Endothelial cell of umbilical vein (primary cell): ENCODE results near the gene OVCH2. TPM values are rescaled to one million over a fixed set of nuclear protein-coding genes. Genes with fewer than 3 reads are reported as not detected.

Experiments used
- Bru-seq: library from RNA; stranded (reverse); fragments of 400-500 nt; gene quantifications from one replicate; lab custom pipeline; 2021; lab: Mats Ljungman, UMichigan
- BruChase-seq, 2 experiments: library from RNA; stranded (reverse); fragments of 400-500 nt; gene quantifications; one replicate each; lab custom pipeline; 2021; lab: Mats Ljungman, UMichigan
- BruUV-seq: library from RNA; stranded (reverse); fragments of 400-500 nt; replicated peaks from 2 replicates; lab custom pipeline; 2021; lab: Mats Ljungman, UMichigan
- CTCF ChIA-PET: fragments of 300-600, 350-600 bp; sonication (Branson Sonifier 250); formaldehyde crosslinking; loops from one replicate; lab custom pipeline; 2021; ENCODE audit warnings: antibody characterized with exemption, inconsistent platforms; lab: Charles Lee
- POLR2A ChIA-PET: fragments of 300-600, 350-600 bp; sonication (Branson Sonifier 250); formaldehyde crosslinking; loops from one replicate; lab custom pipeline; 2021; ENCODE audit warnings: antibody characterized with exemption, inconsistent platforms; lab: Charles Lee
- DNase-seq: peaks from one replicate; pipeline ENCODE4 v3.0.0-alpha.2; 2011; ENCODE audit warnings: low read depth, low spot score
- FAIRE-seq: peaks from 2 replicates; lab custom pipeline; 2011; peaks lifted over from hg19 to GRCh38; lab: Jason Lieb, UNC
- H2AFZ ChIP-seq: 2 replicates; pipeline ENCODE4 v1.6.0; 2012; ENCODE audit warnings: low read depth, low read length, control low read depth, inconsistent platforms
- H3K27ac ChIP-seq: 2 replicates; pipeline ENCODE4 v1.5.1; 2011; ENCODE audit warnings: low read depth, mild to moderate bottlenecking, control low read depth, low read length, moderate library complexity; ENCODE audit not compliant: insufficient read depth
- H3K27me3 ChIP-seq, 2 experiments: 2 replicates each; pipeline versions ENCODE4 v1.6.0 to v1.6.1; 2011; ENCODE audit warnings: low read length in 2 of 2, mixed read lengths in 1 of 2; ENCODE audit not compliant: control insufficient read depth in 2 of 2, insufficient read depth in 2 of 2
- H3K36me3 ChIP-seq, 2 experiments: 2 replicates in 1 of 2; 3 replicates in 1 of 2; pipeline ENCODE4 v1.5.1; 2011; ENCODE audit warnings: low read length in 2 of 2, mild to moderate bottlenecking in 1 of 2, moderate library complexity in 1 of 2; ENCODE audit not compliant: control insufficient read depth in 2 of 2, insufficient read depth in 2 of 2; ENCODE audit errors: extremely low read depth in 1 of 2
- H3K4me1 ChIP-seq: 3 replicates; pipeline ENCODE4 v1.5.1; 2011; ENCODE audit warnings: mild to moderate bottlenecking, low read length; ENCODE audit not compliant: control insufficient read depth, insufficient read depth; ENCODE audit errors: extremely low read depth
- H3K4me2 ChIP-seq: 2 replicates; pipeline ENCODE4 v1.6.1; 2011; ENCODE audit warnings: low read length, control low read depth, mixed read lengths; ENCODE audit not compliant: insufficient read depth
- H3K4me3 ChIP-seq, 3 experiments: fragments of 200-600 bp in 1 of 3; sonication (generic), shearing (Covaris generic) in 1 of 3; replicated peaks in 1 of 3; 2 replicates each; pipeline ENCODE4 v1.5.1; 2011 to 2016; ENCODE audit warnings: control low read depth in 3 of 3, low read length in 3 of 3, mild to moderate bottlenecking in 2 of 3, inconsistent platforms in 1 of 3, low read depth in 1 of 3, moderate library complexity in 1 of 3; ENCODE audit not compliant: insufficient read depth in 1 of 3
- H3K79me2 ChIP-seq: 2 replicates; pipeline ENCODE4 v1.6.0; 2012; ENCODE audit warnings: low read length, inconsistent platforms; ENCODE audit not compliant: control insufficient read depth, insufficient read depth
- H3K9ac ChIP-seq: replicated peaks from 2 replicates; pipeline ENCODE3; 2011; ENCODE audit warnings: low read length, control low read depth; ENCODE audit not compliant: insufficient read depth; ENCODE audit errors: extremely low read depth
- H3K9me1 ChIP-seq: replicated peaks from 3 replicates; pipeline ENCODE4 v1.6.0; 2011; ENCODE audit warnings: mild to moderate bottlenecking, low read length; ENCODE audit not compliant: control insufficient read depth, insufficient read depth; ENCODE audit errors: extremely low read depth
- H3K9me3 ChIP-seq: replicated peaks from 2 replicates; pipeline ENCODE4 v1.5.1; 2012; ENCODE audit warnings: low read length, inconsistent platforms; ENCODE audit not compliant: control insufficient read depth, insufficient read depth
- H4K20me1 ChIP-seq: replicated peaks from 2 replicates; pipeline ENCODE3; 2011; ENCODE audit warnings: mild to moderate bottlenecking, low read length; ENCODE audit not compliant: control insufficient read depth, insufficient read depth; ENCODE audit errors: extremely low read depth
- CTCF ChIP-seq, 2 donors: IDR thresholded peaks; 1 replicate in 1 of 2; 2 replicates in 1 of 2; pipeline ENCODE4 v1.5.1; 2011; ENCODE audit warnings: low read length in 2 of 2, mild to moderate bottlenecking in 2 of 2, moderate library complexity in 2 of 2, control low read depth in 1 of 2, inconsistent platforms in 1 of 2, low read depth in 1 of 2; ENCODE audit not compliant: insufficient read depth in 1 of 2; ENCODE audit errors: extremely low read depth in 1 of 2
- EZH2 ChIP-seq: IDR thresholded peaks from 2 replicates; pipeline ENCODE4 v1.6.1; 2012; ENCODE audit warnings: borderline replicate concordance, low read depth, mild to moderate bottlenecking, moderate library complexity, low read length, inconsistent platforms; ENCODE audit not compliant: severe bottlenecking
- FOS ChIP-seq: IDR thresholded peaks from 2 replicates; pipeline ENCODE4 v1.6.1; 2011; ENCODE audit warnings: mild to moderate bottlenecking, low read length, moderate library complexity, borderline replicate concordance; ENCODE audit not compliant: insufficient read depth
- GATA2 ChIP-seq: IDR thresholded peaks from 2 replicates; pipeline ENCODE4 v1.7.0; 2011; ENCODE audit warnings: low read depth, mild to moderate bottlenecking, moderate library complexity, mixed read lengths, low read length; ENCODE audit not compliant: insufficient read length, insufficient read depth
- JUN ChIP-seq: IDR thresholded peaks from 2 replicates; pipeline ENCODE4 v1.6.1; 2011; ENCODE audit warnings: borderline replicate concordance, low read depth; ENCODE audit not compliant: insufficient read length, insufficient read depth
- MAX ChIP-seq: IDR thresholded peaks from 2 replicates; pipeline ENCODE4 v1.6.1; 2011; ENCODE audit not compliant: insufficient read depth, insufficient read length
- MYC ChIP-seq: IDR thresholded peaks from one replicate; pipeline ENCODE4 v1.6.1; 2011; ENCODE audit warnings: mild to moderate bottlenecking, low read depth, low read length
- POLR2A ChIP-seq: IDR thresholded peaks from 2 replicates; pipeline ENCODE4 v1.6.1; 2012; ENCODE audit warnings: low read depth, mild to moderate bottlenecking, control low read depth, low read length
- POLR2AphosphoS5 ChIP-seq: IDR thresholded peaks from 2 replicates; pipeline ENCODE4 v1.6.1; 2012; ENCODE audit warnings: low read depth, mild to moderate bottlenecking, control low read depth, low read length, moderate library complexity; ENCODE audit not compliant: insufficient read depth
- dilution Hi-C: fragments of 300-500 bp; cut with MboI; formaldehyde crosslinking; loops from one replicate; pipeline ENCODE4 v1.15.0; 2019; ENCODE audit warnings: low sequenced_read_pairs; ENCODE audit not compliant: extremely low pct_ligation_motif_present
- intact Hi-C: fragments of 100-400 bp; cut with micrococcal nuclease; formaldehyde crosslinking; loops from one replicate; pipeline ENCODE4 v1.10.0; 2022
- long read RNA-seq: library from polyadenylated mRNA; stranded (forward); transcript quantifications from one replicate; pipeline ENCODE4 v2.0.0, GENCODE V29; 2021
- polyA minus RNA-seq, 3 experiments: library from RNA; depleted of rRNA, polyadenylated mRNA; stranded (reverse); fragments of >200 nt; gene quantifications; 1 replicate in 1 of 3; 2 replicates in 2 of 3; pipeline ENCODE4 v1.2.3, GENCODE V29; 2011
- polyA plus RNA-seq, 4 experiments: library from polyadenylated mRNA; depleted of rRNA in 3 of 4; stranded (reverse) in 3 of 4; unstranded in 1 of 4; fragments of >200 nt; gene quantifications; 2 replicates each; pipeline versions ENCODE4 v1.2.1 to v1.2.3, GENCODE V29; 2011 to 2012; ENCODE audit warnings: missing spikeins in 1 of 4
- total RNA-seq: library from RNA; stranded (reverse); gene quantifications from 2 replicates; pipeline ENCODE4 v1.2.3, GENCODE V29; 2021

Gene OVCH2
- total RNA-seq (not detected in 2 replicates), polyA plus RNA-seq (not detected in 2 replicates), polyA minus RNA-seq (not detected in 2 replicates), Bru-seq, nascent RNA (percentile 10 among the genes with signal in this experiment), BruChase-seq, experiment 1, labeled RNA remaining after a 6-hour chase (percentile 28 among the genes with signal in this experiment), BruChase-seq, experiment 2, labeled RNA remaining after a 2-hour chase (percentile 28 among the genes with signal in this experiment)
- not detected in 2 replicates for polyA plus RNA-seq (2011; cell fraction: cytosol; rRNA removed)
- polyA plus RNA-seq (2011; cell fraction: nucleus; rRNA removed) = 0.08 TPM in 1 of 2 replicates, not detected in the other
- polyA plus RNA-seq (2012) = not detected in 2 replicates
- polyA minus RNA-seq (2011; cell fraction: cytosol; rRNA and poly(A)+ RNA removed) = not detected
- polyA minus RNA-seq (2011; cell fraction: nucleus; rRNA and poly(A)+ RNA removed) = not detected in 2 replicates
- long read RNA-seq = 0 reads

GRCh38 chr11:7706377-7706776 lies at the start of gene OVCH2:
Gene OVCH2 (minus strand): TSS chr11:7706477. CDS start chr11:7706394, 83 bp downstream.
- peak; percentile 21 for FAIRE-seq
- DNase-seq = no peak
- no TSS peak for BruUV-seq

More at GRCh38 chr11:7706377-7706776, at the start of gene OVCH2:
- Histone ChIP-seq H3K36me3 (no peaks in the 10 kb centered on the region), H3K27me3 (peaks cover 0 to 3% of the 10 kb centered on the region in 2 experiments), H4K20me1 (no peaks in the 10 kb centered on the region), H3K79me2 (no peaks in the 10 kb centered on the region), H3K9me3 (no peaks in the 10 kb centered on the region), H3K9ac (no peak within 1 kb of the TSS), H3K4me3 (no peak within 1 kb of the TSS), H3K9me1 (no peaks in the 10 kb centered on the region), H2AFZ (no peak within 1 kb of the TSS), H3K4me2 (no peak within 1 kb of the TSS), H3K27ac (no peak within 1 kb of the TSS), H3K4me1 (no peaks in the 10 kb centered on the region)
- ChIA-PET CTCF (interaction anchor here (1.9 kb wide), 1 partner anchor 12 kb away, joined by 5 read pairs; no protein-coding TSS in a partner anchor), POLR2A (no interaction called here)
- dilution Hi-C loops (no loop called here), intact Hi-C loops (no loop called here)
- TF ChIP-seq JUN = no peak
- no peak for TF ChIP-seq EZH2
- no peak for TF ChIP-seq POLR2AphosphoS5
- TF ChIP-seq MAX = no peak
- TF ChIP-seq FOS = no peak
- TF ChIP-seq MYC = no peak
- TF ChIP-seq CTCF (IDR thresholded peaks at IDR 0.05; ENCODE audit: extremely low read depth in 1 of 2, insufficient read depth in 1 of 2, low read depth in 1 of 2, low read length in 2 of 2) = no peak
- TF ChIP-seq POLR2A = no peak
- no peak for TF ChIP-seq GATA2
